Ovary (tissue), 3 donors: ENCODE data around the gene SPEF2.

Source experiments
- CTCF ChIP-seq, 3 donors: fragments of 450-650 bp in 2 of 3; fragments of 200-600 bp in 1 of 3; IDR thresholded peaks; one replicate each; pipeline versions ENCODE4 v1.5.1 to v1.8.0; 2016 to 2022; ENCODE audit warnings: antibody characterized with exemption in 3 of 3, mild to moderate bottlenecking in 1 of 3
- POLR2A ChIP-seq: fragments of 450-650 bp; IDR thresholded peaks from one replicate; pipeline ENCODE4 v1.6.1; 2017; ENCODE audit warnings: antibody characterized with exemption, mild to moderate bottlenecking, moderate library complexity
- donor health status: DM: no; HTN: no; CAD: no.

DNA sequence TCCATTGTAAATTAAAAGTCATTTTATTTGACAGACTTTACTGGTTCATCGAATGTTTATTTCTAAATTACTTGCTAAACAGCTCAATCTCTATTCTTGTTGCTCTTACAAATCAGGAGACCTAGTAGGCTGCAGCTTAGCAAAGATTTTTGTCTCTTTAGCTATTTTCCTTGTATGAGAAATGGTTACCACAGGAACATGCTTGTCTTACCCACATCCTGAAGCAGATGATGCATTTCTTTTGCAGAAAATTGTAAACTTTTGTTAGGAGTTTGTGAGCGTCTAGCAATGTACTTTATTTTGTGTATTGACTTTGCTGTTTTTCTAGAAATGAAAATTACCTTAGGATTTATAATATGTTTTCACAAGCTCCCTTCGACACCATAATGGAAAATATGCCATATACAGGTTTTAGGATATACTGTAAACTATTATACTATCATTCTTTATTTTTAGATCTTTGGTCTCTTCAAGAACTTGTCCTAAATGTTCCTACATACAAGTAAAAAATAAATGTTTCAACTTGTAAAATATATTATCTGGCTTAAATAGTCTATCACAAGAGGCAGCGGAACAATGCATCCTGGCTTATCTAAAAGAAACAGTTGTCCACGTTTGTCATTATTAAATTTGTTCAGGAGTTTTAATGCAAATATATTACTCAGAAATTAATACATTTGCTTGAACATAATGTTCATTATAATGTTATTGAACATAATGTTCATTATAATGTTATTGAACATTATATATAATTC is 54.1 kb downstream of the SPEF2 start:
- TF ChIP-seq CTCF (IDR thresholded peaks at IDR 0.05) (no peak), POLR2A (no peak)
